PC-3 (cell line): ENCODE measurements around the gene CALML6.

ENCODE experiments used
- EZH2phosphoT487 ChIP-seq: fragments of 300-600 bp; sonication (generic); IDR thresholded peaks from 2 replicates; pipeline ENCODE4 v1.6.1; 2018; ENCODE audit warnings: mild to moderate bottlenecking, antibody characterized with exemption, low read length, borderline replicate concordance
- TF ChIP-seq, protein P1 (sequence below): fragments of 300-600 bp; sonication (generic); conservative IDR thresholded peaks from 2 replicates; pipeline ENCODE4 v1.5.1; 2017; ENCODE audit warnings: antibody characterized with exemption, low read depth, mild to moderate bottlenecking, low read length

DNA sequence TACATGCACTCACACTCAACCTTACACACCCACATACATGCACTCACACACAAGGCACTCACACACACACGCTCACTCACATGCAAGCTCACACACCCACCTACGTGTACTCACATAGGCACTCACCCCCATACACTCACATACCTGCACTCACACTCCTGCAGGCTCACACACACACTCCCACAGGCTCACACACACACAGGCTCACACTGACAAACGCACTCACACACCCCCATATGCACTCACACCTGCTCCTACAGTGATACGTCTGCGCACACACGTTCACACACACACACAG is 23.2 kb downstream of the CALML6 start:
- TF ChIP-seq, protein P1, sequence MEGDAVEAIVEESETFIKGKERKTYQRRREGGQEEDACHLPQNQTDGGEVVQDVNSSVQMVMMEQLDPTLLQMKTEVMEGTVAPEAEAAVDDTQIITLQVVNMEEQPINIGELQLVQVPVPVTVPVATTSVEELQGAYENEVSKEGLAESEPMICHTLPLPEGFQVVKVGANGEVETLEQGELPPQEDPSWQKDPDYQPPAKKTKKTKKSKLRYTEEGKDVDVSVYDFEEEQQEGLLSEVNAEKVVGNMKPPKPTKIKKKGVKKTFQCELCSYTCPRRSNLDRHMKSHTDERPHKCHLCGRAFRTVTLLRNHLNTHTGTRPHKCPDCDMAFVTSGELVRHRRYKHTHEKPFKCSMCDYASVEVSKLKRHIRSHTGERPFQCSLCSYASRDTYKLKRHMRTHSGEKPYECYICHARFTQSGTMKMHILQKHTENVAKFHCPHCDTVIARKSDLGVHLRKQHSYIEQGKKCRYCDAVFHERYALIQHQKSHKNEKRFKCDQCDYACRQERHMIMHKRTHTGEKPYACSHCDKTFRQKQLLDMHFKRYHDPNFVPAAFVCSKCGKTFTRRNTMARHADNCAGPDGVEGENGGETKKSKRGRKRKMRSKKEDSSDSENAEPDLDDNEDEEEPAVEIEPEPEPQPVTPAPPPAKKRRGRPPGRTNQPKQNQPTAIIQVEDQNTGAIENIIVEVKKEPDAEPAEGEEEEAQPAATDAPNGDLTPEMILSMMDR: no peak
- no peak for TF ChIP-seq EZH2phosphoT487
